ENCODE data around the gene MYADML2.

The MYADML2 gene

GRCh38 chr17:81914103-81914850 lies 32.8 kb downstream of the MYADML2 start:
- Histone ChIP-seq H3K27me3 (ENCODE audit: control insufficient read depth in 1 of 2, insufficient read depth in 1 of 2, low read length in 2 of 2) (no peaks in the 10 kb centered on the region), H3K9me3 (ENCODE audit: control insufficient read depth, low read length) (no peaks in the 10 kb centered on the region), H3K23ac (ENCODE audit: low read length in 2 of 2) (no peak overlapping the region), H4K91ac (ENCODE audit: low read length) (no peak overlapping the region), H4K8ac (ENCODE audit: low read length) (no peak overlapping the region), H3K9ac (ENCODE audit: low read length) (no peak overlapping the region), H2BK15ac (ENCODE audit: low read depth, poor library complexity, severe bottlenecking) (no peak overlapping the region), H2BK5ac (ENCODE audit: low read depth, low read length, poor library complexity, severe bottlenecking) (no peak overlapping the region), H3K27ac (ENCODE audit: low read length, poor library complexity, severe bottlenecking) (no peak overlapping the region), H3K36me3 (ENCODE audit: control insufficient read depth in 1 of 2, insufficient read depth in 2 of 2, low read depth in 1 of 2, low read length in 2 of 2) (peaks cover 52% of the 10 kb centered on the region in 2 experiments), H3K4me2 (ENCODE audit: low read length, poor library complexity, severe bottlenecking) (no peak overlapping the region), H3K4me1 (ENCODE audit: control insufficient read depth, insufficient read depth, low read depth, low read length) (peaks cover 24% of the 10 kb centered on the region), H3K4me3 (ENCODE audit: insufficient read depth in 1 of 2, low read depth in 1 of 2, low read length in 2 of 2) (no peak overlapping the region), H3K4ac (ENCODE audit: low read depth in 1 of 2, low read length in 2 of 2) (no peak overlapping the region), H2BK120ac (ENCODE audit: low read depth, low read length) (no peak overlapping the region), H2AK5ac (ENCODE audit: low read length, severe bottlenecking) (no peak overlapping the region), H3K79me1 (replicated peaks; ENCODE audit: low read length, poor library complexity, severe bottlenecking) (peaks cover 39% of the 10 kb centered on the region), H2BK12ac (ENCODE audit: low read length in 2 of 2) (no peak overlapping the region), H3K14ac (ENCODE audit: low read length in 2 of 2) (no peak overlapping the region), H3K18ac (ENCODE audit: low read depth in 1 of 2, low read length in 2 of 2) (no peak overlapping the region), H2AFZ (ENCODE audit: low read depth, low read length) (no peak overlapping the region)
- WGBS = 98% methylated on average over 36 of the region's 36 CpGs
- DNase-seq = no peak

- Histone ChIP-seq H3K79me1 (replicated peaks; ENCODE audit: low read length, poor library complexity, severe bottlenecking) (peaks cover 39% of the 10 kb centered on the region), H3K4me3 (ENCODE audit: insufficient read depth in 1 of 2, low read depth in 1 of 2, low read length in 2 of 2) (no peak overlapping the region), H3K36me3 (ENCODE audit: control insufficient read depth in 1 of 2, insufficient read depth in 2 of 2, low read depth in 1 of 2, low read length in 2 of 2) (peaks cover 49 to 52% of the 10 kb centered on the region in 2 experiments), H3K18ac (ENCODE audit: low read depth in 1 of 2, low read length in 2 of 2) (no peak overlapping the region), H3K4me1 (ENCODE audit: control insufficient read depth, insufficient read depth, low read depth, low read length) (peaks cover 24% of the 10 kb centered on the region), H2BK15ac (ENCODE audit: low read depth, poor library complexity, severe bottlenecking) (no peak overlapping the region), H2AK5ac (ENCODE audit: low read length, severe bottlenecking) (no peak overlapping the region), H3K9ac (ENCODE audit: low read length) (no peak overlapping the region), H3K27me3 (ENCODE audit: control insufficient read depth in 1 of 2, insufficient read depth in 1 of 2, low read length in 2 of 2) (no peaks in the 10 kb centered on the region), H3K9me3 (ENCODE audit: control insufficient read depth, low read length) (no peaks in the 10 kb centered on the region), H3K27ac (ENCODE audit: low read length, poor library complexity, severe bottlenecking) (no peak overlapping the region), H4K91ac (ENCODE audit: low read length) (no peak overlapping the region), H3K4ac (ENCODE audit: low read depth in 1 of 2, low read length in 2 of 2) (no peak overlapping the region), H3K23ac (ENCODE audit: low read length in 2 of 2) (no peak overlapping the region), H2AFZ (ENCODE audit: low read depth, low read length) (no peak overlapping the region), H2BK120ac (ENCODE audit: low read depth, low read length) (no peak overlapping the region), H2BK5ac (ENCODE audit: low read depth, low read length, poor library complexity, severe bottlenecking) (no peak overlapping the region), H3K14ac (ENCODE audit: low read length in 2 of 2) (no peak overlapping the region), H3K4me2 (ENCODE audit: low read length, poor library complexity, severe bottlenecking) (no peak overlapping the region), H2BK12ac (ENCODE audit: low read length in 2 of 2) (no peak overlapping the region), H4K8ac (ENCODE audit: low read length) (no peak overlapping the region)
- DNase-seq = no peak
- WGBS = 96% methylated on average over 31 of the region's 31 CpGs
Observed at GRCh38 chr17:81913394-81914102, 33.5 kb downstream of the MYADML2 start.

- H3K18ac ChIP-seq (ENCODE audit: low read depth in 1 of 2, low read length in 2 of 2) = no peak overlapping the region
- DNase-seq = no peak
Observed at GRCh38 chr17:81912441-81913309, 34.4 kb downstream of the MYADML2 start.

DNA sequence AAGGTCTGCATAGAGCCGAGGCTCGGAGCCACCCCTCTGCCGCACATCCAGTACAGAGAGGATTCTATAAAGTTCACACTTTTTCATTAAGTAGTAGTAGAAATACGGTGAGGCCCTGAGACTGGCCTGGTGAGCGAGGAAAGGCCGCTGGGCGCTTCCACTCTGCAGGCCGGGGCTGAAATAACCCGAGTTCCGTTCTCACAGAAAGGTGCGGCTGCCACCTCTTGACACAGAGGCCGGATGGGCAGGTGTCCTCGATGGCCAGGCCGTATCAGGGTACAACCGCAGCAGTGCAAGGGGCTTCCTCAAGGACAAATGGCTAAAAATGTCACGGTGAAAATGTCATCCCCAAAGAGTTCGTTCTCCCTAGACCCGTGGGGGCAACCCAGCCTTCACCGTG lies 35.1 kb downstream of the MYADML2 start:
- 98% methylated on average over 16 of the region's 19 CpGs for WGBS
- peaks cover 40% of the 10 kb centered on the region for H3K79me1 ChIP-seq (replicated peaks; ENCODE audit: low read length, poor library complexity, severe bottlenecking)
- no peak overlapping the region for H2AK5ac ChIP-seq (ENCODE audit: low read length, severe bottlenecking)

More at GRCh38 chr17:81912441-81913309, 34.4 kb downstream of the MYADML2 start:
- no peak overlapping the region for H2BK15ac ChIP-seq (ENCODE audit: low read depth, poor library complexity, severe bottlenecking)
- H3K9me3 ChIP-seq (ENCODE audit: control insufficient read depth, low read length) = no peaks in the 10 kb centered on the region
- H3K27me3 ChIP-seq (ENCODE audit: control insufficient read depth in 1 of 2, insufficient read depth in 1 of 2, low read length in 2 of 2) = no peaks in the 10 kb centered on the region
- peaks cover 51 to 60% of the 10 kb centered on the region in 2 experiments for H3K36me3 ChIP-seq (ENCODE audit: control insufficient read depth in 1 of 2, insufficient read depth in 2 of 2, low read depth in 1 of 2, low read length in 2 of 2)
- 90% methylated on average over 26 of the region's 32 CpGs for WGBS
- no peak overlapping the region for H2BK5ac ChIP-seq (ENCODE audit: low read depth, low read length, poor library complexity, severe bottlenecking)
- H3K79me1 ChIP-seq (replicated peaks; ENCODE audit: low read length, poor library complexity, severe bottlenecking) = peaks cover 41% of the 10 kb centered on the region
- no peak overlapping the region for H3K4ac ChIP-seq (ENCODE audit: low read depth in 1 of 2, low read length in 2 of 2)
- no peak overlapping the region for H2AFZ ChIP-seq (ENCODE audit: low read depth, low read length)
- H2BK12ac ChIP-seq (ENCODE audit: low read length in 2 of 2) = peak overlapping the region in 1 of 2 experiments; percentile 18
- no peak overlapping the region for H2AK5ac ChIP-seq (ENCODE audit: low read length, severe bottlenecking)
- no peak overlapping the region for H4K91ac ChIP-seq (ENCODE audit: low read length)
- no peak overlapping the region for H4K8ac ChIP-seq (ENCODE audit: low read length)
- no peak overlapping the region for H3K4me3 ChIP-seq (ENCODE audit: insufficient read depth in 1 of 2, low read depth in 1 of 2, low read length in 2 of 2)
- H3K4me2 ChIP-seq (ENCODE audit: low read length, poor library complexity, severe bottlenecking) = no peak overlapping the region
- peaks cover 21% of the 10 kb centered on the region for H3K4me1 ChIP-seq (ENCODE audit: control insufficient read depth, insufficient read depth, low read depth, low read length)
- H3K9ac ChIP-seq (ENCODE audit: low read length) = no peak overlapping the region
- no peak overlapping the region for H3K23ac ChIP-seq (ENCODE audit: low read length in 2 of 2)
- no peak overlapping the region for H3K14ac ChIP-seq (ENCODE audit: low read length in 2 of 2)
- H2BK120ac ChIP-seq (ENCODE audit: low read depth, low read length) = no peak overlapping the region
- H3K27ac ChIP-seq (ENCODE audit: low read length, poor library complexity, severe bottlenecking) = no peak overlapping the region

More for the DNA sequence above, 35.1 kb downstream of the MYADML2 start:
- Histone ChIP-seq H2AFZ (ENCODE audit: low read depth, low read length) (no peak overlapping the region), H3K27me3 (ENCODE audit: control insufficient read depth in 1 of 2, insufficient read depth in 1 of 2, low read length in 2 of 2) (no peaks in the 10 kb centered on the region), H3K4me2 (ENCODE audit: low read length, poor library complexity, severe bottlenecking) (no peak overlapping the region), H4K8ac (ENCODE audit: low read length) (no peak overlapping the region), H3K9me3 (ENCODE audit: control insufficient read depth, low read length) (no peaks in the 10 kb centered on the region), H3K18ac (ENCODE audit: low read depth in 1 of 2, low read length in 2 of 2) (no peak overlapping the region), H3K4ac (ENCODE audit: low read depth in 1 of 2, low read length in 2 of 2) (no peak overlapping the region), H2BK120ac (ENCODE audit: low read depth, low read length) (no peak overlapping the region), H2BK15ac (ENCODE audit: low read depth, poor library complexity, severe bottlenecking) (no peak overlapping the region), H3K27ac (ENCODE audit: low read length, poor library complexity, severe bottlenecking) (no peak overlapping the region), H2BK12ac (ENCODE audit: low read length in 2 of 2) (no peak overlapping the region), H3K9ac (ENCODE audit: low read length) (no peak overlapping the region), H4K91ac (ENCODE audit: low read length) (no peak overlapping the region), H3K23ac (ENCODE audit: low read length in 2 of 2) (no peak overlapping the region), H3K4me1 (ENCODE audit: control insufficient read depth, insufficient read depth, low read depth, low read length) (peaks cover 20% of the 10 kb centered on the region), H3K14ac (ENCODE audit: low read length in 2 of 2) (no peak overlapping the region), H3K4me3 (ENCODE audit: insufficient read depth in 1 of 2, low read depth in 1 of 2, low read length in 2 of 2) (no peak overlapping the region), H2BK5ac (ENCODE audit: low read depth, low read length, poor library complexity, severe bottlenecking) (no peak overlapping the region), H3K36me3 (ENCODE audit: control insufficient read depth in 1 of 2, insufficient read depth in 2 of 2, low read depth in 1 of 2, low read length in 2 of 2) (peaks cover 58 to 67% of the 10 kb centered on the region in 2 experiments)
- DNase-seq = no peak

All from mesenchymal stem cell (in vitro differentiated cells and primary cell).